HFF-Myc (cell line): Measurements from ENCODE around the gene CERS2.
A peak's percentile ranks its signal among the peaks of the same experiment; 100 is the strongest.

Experiments used
- DNase-seq: peaks from one replicate; pipeline ENCODE4 v3.0.0-alpha.2; 2011; ENCODE audit warnings: low read depth; ENCODE audit errors: extremely low read depth
- H3K4me3 ChIP-seq: replicated peaks from 2 replicates; pipeline ENCODE4 v1.5.1; 2011; ENCODE audit warnings: low read depth, mild to moderate bottlenecking, control low read depth, low read length
- CTCF ChIP-seq: IDR thresholded peaks from 2 replicates; pipeline ENCODE4 v1.5.1; 2012; ENCODE audit warnings: mild to moderate bottlenecking, low read depth, low read length, control low read depth; ENCODE audit errors: missing control alignments

The CERS2 gene

DNA sequence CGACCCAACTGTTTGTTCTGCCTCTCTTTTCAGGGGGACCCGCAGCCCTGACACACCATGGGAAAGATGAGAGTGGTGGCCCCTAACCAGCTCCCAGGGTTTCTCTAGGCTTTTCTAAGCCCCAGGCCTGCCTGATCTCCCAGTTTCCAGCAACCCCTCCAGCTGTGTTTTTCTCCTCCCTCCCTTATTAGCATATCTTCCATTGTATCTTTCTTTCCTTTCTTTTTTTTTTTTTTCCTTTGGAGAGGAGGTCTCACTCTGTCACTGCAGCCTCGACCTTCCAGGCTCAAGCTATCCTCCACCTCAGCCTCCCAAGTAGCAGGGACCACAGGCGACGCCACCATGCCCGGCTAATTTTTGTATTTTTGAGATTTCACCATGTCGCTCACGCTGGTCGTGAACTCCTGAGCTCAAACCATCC, 1.8 kb upstream of the CERS2 start:
- DNase-seq, result no peak
- TF ChIP-seq CTCF, result no peak
- no peak overlapping the region for H3K4me3 ChIP-seq

GRCh38 chr1:150973836-150974579, 627 bp downstream of the CERS2 start:
- H3K4me3 ChIP-seq, result peak overlapping the region; percentile 95
- TF ChIP-seq CTCF, result no peak
- no peak for DNase-seq

DNA sequence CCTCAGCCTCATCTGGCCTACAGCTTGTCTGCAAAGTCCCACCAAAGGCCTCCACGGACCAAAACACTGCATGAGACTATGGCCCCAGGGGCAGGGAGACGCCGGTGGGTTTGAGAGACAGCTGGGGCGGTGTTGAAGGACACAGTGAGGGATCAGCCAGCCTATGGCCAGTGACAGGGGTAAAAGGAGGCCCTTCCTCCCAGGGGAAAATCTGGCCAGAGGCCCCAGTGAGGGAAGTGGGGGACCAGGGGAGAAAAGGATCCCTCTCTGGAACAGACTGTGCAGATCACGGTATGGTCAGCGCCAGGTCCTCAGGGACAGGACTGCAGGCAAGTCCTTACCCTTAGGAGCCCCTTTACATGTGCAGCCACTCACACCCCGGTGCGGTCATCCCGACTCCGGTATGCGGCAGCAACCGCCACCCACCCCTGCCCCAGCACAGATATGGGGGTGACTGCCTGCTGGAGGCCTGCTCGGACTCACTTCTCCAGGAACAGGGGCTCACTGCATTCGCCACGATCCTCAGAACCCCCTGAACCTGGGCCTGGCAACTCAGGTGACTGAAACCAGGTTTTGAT, 1.3 kb downstream of the CERS2 start:
- DNase-seq, result no peak
- TF ChIP-seq CTCF, result no peak
- peak overlapping the region; percentile 95 for H3K4me3 ChIP-seq

- no peak for DNase-seq
- H3K4me3 ChIP-seq, result peak overlapping the region; percentile 95
- no peak for TF ChIP-seq CTCF
These were observed 2.2 kb downstream of the CERS2 start for GRCh38 chr1:150972417-150972940.

GRCh38 chr1:150971583-150972416, 2.8 kb downstream of the CERS2 start:
- no peak for DNase-seq
- TF ChIP-seq CTCF, result no peak
- peak overlapping the region; percentile 95 for H3K4me3 ChIP-seq

- no peak for DNase-seq
- no peak for TF ChIP-seq CTCF
- H3K4me3 ChIP-seq, result peak overlapping the region; percentile 95
These were observed 3.6 kb downstream of the CERS2 start for GRCh38 chr1:150970808-150971582.
